H1 (cell line): ENCODE data around the gene PPP2R2B. TPM values are rescaled to one million over a fixed set of nuclear protein-coding genes. Genes with fewer than 3 reads are reported as not detected.

Experiments used
- CTCF ChIA-PET: fragments of 300-600 bp; sonication (Branson Sonifier 250); formaldehyde crosslinking; loops from one replicate; lab custom pipeline; 2021; ENCODE audit not compliant: partially characterized antibody; lab: Charles Lee
- POLR2A ChIA-PET: fragments of 300-600 bp; sonication (Branson Sonifier 250); formaldehyde crosslinking; loops from one replicate; lab custom pipeline; 2021; ENCODE audit warnings: inconsistent platforms; ENCODE audit not compliant: partially characterized antibody; lab: Charles Lee
- DNase-seq, 2 experiments: peaks; one replicate each; pipeline versions ENCODE4 v3.0.0 to v3.0.0-alpha.2; 2010 to 2022; ENCODE audit warnings: low spot score in 2 of 2, low read depth in 1 of 2, mixed read lengths in 1 of 2
- FAIRE-seq: peaks from 2 replicates; lab custom pipeline; 2011; peaks lifted over from hg19 to GRCh38; lab: Jason Lieb, UNC
- H2AFZ ChIP-seq: 2 replicates; pipeline ENCODE4 v1.8.1; 2012; ENCODE audit warnings: low read length, inconsistent platforms
- H2AK5ac ChIP-seq: 2 replicates; pipeline ENCODE4 v1.6.1; 2013; ENCODE audit warnings: low read depth, low read length
- H2BK120ac ChIP-seq: replicated peaks from 2 replicates; pipeline ENCODE3; 2013; ENCODE audit warnings: low read depth, low read length, inconsistent platforms
- H2BK12ac ChIP-seq: 2 replicates; pipeline ENCODE4 v1.6.1; 2013; ENCODE audit warnings: low read depth, low read length
- H2BK15ac ChIP-seq: 2 replicates; pipeline ENCODE4 v1.6.1; 2013; ENCODE audit warnings: low read length
- H2BK20ac ChIP-seq: 2 replicates; pipeline ENCODE4 v1.6.1; 2013; ENCODE audit warnings: low read length
- H2BK5ac ChIP-seq: 2 replicates; pipeline ENCODE4 v1.6.1; 2013; ENCODE audit warnings: low read depth, low read length
- H3K14ac ChIP-seq: 2 replicates; pipeline ENCODE4 v1.6.1; 2013; ENCODE audit warnings: inconsistent platforms; ENCODE audit not compliant: insufficient read length
- H3K18ac ChIP-seq: 2 replicates; pipeline ENCODE4 v1.6.1; 2013; ENCODE audit warnings: low read length; ENCODE audit errors: extremely low read depth
- H3K23ac ChIP-seq: 2 replicates; pipeline ENCODE4 v1.6.1; 2013; ENCODE audit warnings: inconsistent platforms; ENCODE audit not compliant: insufficient read length
- H3K23me2 ChIP-seq: 2 replicates; pipeline ENCODE4 v1.6.1; 2013; ENCODE audit warnings: low read depth, low read length
- H3K27ac ChIP-seq: 2 replicates; pipeline ENCODE4 v1.6.1; 2011; ENCODE audit warnings: low read depth, low read length, inconsistent platforms
- H3K27me3 ChIP-seq, 4 experiments: replicated peaks in 1 of 4; 1 replicate in 1 of 4; 2 replicates in 3 of 4; pipeline versions ENCODE4 v1.6.1 to v1.8.1; 2011 to 2013; ENCODE audit warnings: low read length in 3 of 4, mild to moderate bottlenecking in 3 of 4, inconsistent platforms in 2 of 4, mixed read lengths in 2 of 4, moderate library complexity in 1 of 4; ENCODE audit not compliant: control insufficient read depth in 3 of 4, insufficient read depth in 3 of 4; ENCODE audit errors: extremely low read depth in 1 of 4
- H3K36me3 ChIP-seq, 4 experiments: 2 replicates each; pipeline versions ENCODE4 v1.6.1 to v1.8.1; 2011 to 2013; ENCODE audit warnings: mild to moderate bottlenecking in 4 of 4, low read length in 3 of 4, moderate library complexity in 2 of 4, control low read depth in 1 of 4, inconsistent platforms in 1 of 4; ENCODE audit not compliant: insufficient read depth in 4 of 4, control insufficient read depth in 2 of 4
- H3K4ac ChIP-seq: replicated peaks from 2 replicates; pipeline ENCODE3; 2013; ENCODE audit warnings: low read length, low read depth, mixed read lengths, inconsistent platforms; ENCODE audit not compliant: insufficient read length
- H3K4me1 ChIP-seq, 4 experiments: replicated peaks in 1 of 4; 1 replicate in 1 of 4; 2 replicates in 3 of 4; pipeline versions ENCODE4 v1.6.1 to v1.8.1; 2011 to 2013; ENCODE audit warnings: low read length in 3 of 4, inconsistent platforms in 2 of 4, mixed read lengths in 1 of 4; ENCODE audit not compliant: insufficient read depth in 4 of 4, control insufficient read depth in 3 of 4
- H3K4me2 ChIP-seq, 2 experiments: 2 replicates each; pipeline versions ENCODE4 v1.6.1 to v1.8.1; 2011 to 2013; ENCODE audit warnings: low read depth in 2 of 2, low read length in 2 of 2, control low read depth in 1 of 2, inconsistent platforms in 1 of 2, mild to moderate bottlenecking in 1 of 2; ENCODE audit not compliant: insufficient read depth in 1 of 2
- H3K4me3 ChIP-seq, 4 experiments: fragments of 200-600, 300-600 bp in 1 of 4; sonication (generic), shearing (Covaris generic), sonication (Bioruptor Twin) in 1 of 4; 2 replicates each; pipeline versions ENCODE4 v1.5.1 to v1.8.1; 2011 to 2016; ENCODE audit warnings: low read length in 4 of 4, low read depth in 3 of 4, control low read depth in 2 of 4, inconsistent platforms in 2 of 4, mild to moderate bottlenecking in 2 of 4, mixed read lengths in 1 of 4, moderate library complexity in 1 of 4; ENCODE audit not compliant: insufficient read depth in 2 of 4; ENCODE audit errors: extremely low read depth in 1 of 4
- H3K56ac ChIP-seq: replicated peaks from 2 replicates; pipeline ENCODE3; 2013; ENCODE audit warnings: low read depth, mild to moderate bottlenecking, mixed read lengths, low read length, inconsistent platforms; ENCODE audit not compliant: insufficient read length
- H3K79me1 ChIP-seq: 2 replicates; pipeline ENCODE4 v1.6.1; 2013; ENCODE audit warnings: low read depth, low read length, control low read depth
- H3K79me2 ChIP-seq, 2 experiments: 2 replicates each; pipeline versions ENCODE4 v1.6.1 to v1.8.1; 2012 to 2013; ENCODE audit warnings: low read length in 2 of 2, mild to moderate bottlenecking in 2 of 2, inconsistent platforms in 1 of 2; ENCODE audit not compliant: insufficient read depth in 2 of 2, control insufficient read depth in 1 of 2
- H3K9ac ChIP-seq, 4 experiments: replicated peaks in 1 of 4; 1 replicate in 1 of 4; 2 replicates in 3 of 4; pipeline versions ENCODE4 v1.6.1 to v1.8.1; 2011 to 2013; ENCODE audit warnings: low read depth in 3 of 4, low read length in 3 of 4, control low read depth in 2 of 4, mild to moderate bottlenecking in 2 of 4, moderate library complexity in 2 of 4, inconsistent platforms in 1 of 4; ENCODE audit errors: extremely low read depth in 1 of 4
- H3K9me3 ChIP-seq, 2 experiments: 2 replicates each; pipeline versions ENCODE4 v1.6.1 to v1.8.1; 2012 to 2013; ENCODE audit warnings: mild to moderate bottlenecking in 2 of 2, moderate library complexity in 2 of 2, control low read depth in 1 of 2, inconsistent platforms in 1 of 2, low read depth in 1 of 2, low read length in 1 of 2, mixed read lengths in 1 of 2; ENCODE audit not compliant: insufficient read depth in 2 of 2
- H4K20me1 ChIP-seq, 2 experiments: replicated peaks in 1 of 2; 2 replicates each; pipeline versions ENCODE3 to v1.8.1; 2011 to 2013; ENCODE audit warnings: inconsistent platforms in 2 of 2, low read length in 2 of 2, mild to moderate bottlenecking in 1 of 2; ENCODE audit not compliant: insufficient read depth in 2 of 2, control insufficient read depth in 1 of 2
- H4K5ac ChIP-seq: 2 replicates; pipeline ENCODE4 v1.6.1; 2013; ENCODE audit warnings: low read length, low read depth, mixed read lengths, inconsistent platforms; ENCODE audit not compliant: insufficient read length
- H4K8ac ChIP-seq: 2 replicates; pipeline ENCODE4 v1.8.0; 2013; ENCODE audit warnings: mild to moderate bottlenecking, moderate library complexity, low read length, inconsistent platforms; ENCODE audit not compliant: insufficient read depth; ENCODE audit errors: extremely low read depth
- H4K91ac ChIP-seq: replicated peaks from 2 replicates; pipeline ENCODE3; 2013; ENCODE audit warnings: low read length, mixed read lengths, inconsistent platforms; ENCODE audit not compliant: insufficient read length
- CHD2 ChIP-seq: IDR thresholded peaks from 2 replicates; pipeline ENCODE4 v1.6.1; 2012; ENCODE audit warnings: low read length, improper control_type of control experiment
- JUND ChIP-seq: IDR thresholded peaks from 2 replicates; pipeline ENCODE4 v1.6.1; 2011; ENCODE audit warnings: mild to moderate bottlenecking, improper control_type of control experiment, low read length
- PHF8 ChIP-seq: fragments of 200-600 bp; sonication (generic); conservative IDR thresholded peaks from 2 replicates; pipeline ENCODE4 v1.7.1; 2012; ENCODE audit warnings: low read depth, mild to moderate bottlenecking, inconsistent platforms, low read length, moderate library complexity
- TCF12 ChIP-seq: IDR thresholded peaks from 2 replicates; pipeline ENCODE4 v1.6.1; 2011; ENCODE audit warnings: low read depth, mild to moderate bottlenecking, low read length
- WGBS, 2 experiments: shearing (Covaris generic) in 1 of 2; methylation state at CpG; one replicate each; pipeline versions ENCODE4 v1.1.6 to v1.1.7; 2013 to 2015; ENCODE audit warnings: low lambda C conversion rate in 2 of 2, mixed read lengths in 2 of 2, inconsistent platforms in 1 of 2, low coverage in 1 of 2, missing lambda C conversion rate in 1 of 2; ENCODE audit not compliant: insufficient replicate concordance in 2 of 2, insufficient coverage in 1 of 2, insufficient read length in 1 of 2; ENCODE audit errors: extremely low coverage in 1 of 2, missing lambda C conversion rate in 1 of 2; 5-methylcytosine and 5-hydroxymethylcytosine counted together
- polyA plus RNA-seq, 7 experiments: library from polyadenylated mRNA; depleted of rRNA in 3 of 7; stranded (reverse) in 5 of 7; unstranded in 2 of 7; fragments of >200 nt in 5 of 7; fragments of 200-250 nt in 2 of 7; gene quantifications; 1 replicate in 5 of 7; 2 replicates in 1 of 7; 4 replicates in 1 of 7; pipeline versions ENCODE4 v1.2.1 to v1.2.3, GENCODE V29; 2011 to 2013; ENCODE audit warnings: missing spikeins in 2 of 7, mixed read lengths in 2 of 7
- total RNA-seq: library from RNA; stranded (reverse); fragmentation: NEBNext Ultra II Directional; extraction: Animal tissue kit (Norgen Biotek cat#: 25700); gene quantifications from 2 replicates; pipeline ENCODE4 v1.2.1, GENCODE V29; 2021

Gene PPP2R2B
- total and polyA plus RNA-seq, 2 of the 8 experiments (the other 6 are each of a cell fraction or from before 2014, with no cell fraction given), result 21.1 to 37.1 TPM

DNA sequence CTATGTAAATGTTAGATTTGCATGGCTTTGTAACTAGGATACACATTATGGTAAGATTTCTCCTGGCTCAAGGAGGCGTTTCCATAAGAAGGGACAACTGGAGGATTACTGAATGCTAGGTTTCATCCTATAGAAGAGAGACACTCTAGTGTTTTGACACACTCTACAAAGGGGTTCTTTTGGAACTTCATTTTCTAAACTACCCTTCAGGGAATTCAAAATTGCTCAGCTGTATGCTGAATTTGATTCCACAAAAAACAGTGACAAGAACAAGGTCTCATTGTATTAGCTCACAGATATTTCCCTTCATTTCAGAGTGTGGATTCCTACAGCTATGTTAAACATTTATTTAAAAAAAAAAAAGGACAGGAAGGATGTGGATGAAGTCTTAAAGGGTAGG is 151.7 kb downstream of the PPP2R2B start:
- H3K4me2 ChIP-seq, result no peak overlapping the region
- H2AFZ ChIP-seq, result no peak overlapping the region
- H3K4me1 ChIP-seq, result peaks cover 0 to 4% (median 0%) of the 10 kb centered on the region in 4 experiments; a peak in 1 of 7 replicates
- no peaks in the 10 kb centered on the region for H4K20me1 ChIP-seq
- H2BK20ac ChIP-seq, result no peak overlapping the region
- no peak overlapping the region for H4K5ac ChIP-seq
- CTCF ChIA-PET, result interaction anchor here (1.9 kb wide), 1 partner anchor 21 kb away, joined by 8 read pairs; no protein-coding TSS in a partner anchor
- no peak for FAIRE-seq
- H3K18ac ChIP-seq, result no peak overlapping the region
- no peak overlapping the region for H3K4me3 ChIP-seq
- no peak for DNase-seq
- peaks cover 26 to 32% of the 10 kb centered on the region in 2 experiments for H3K9me3 ChIP-seq
- H3K23me2 ChIP-seq, result no peaks in the 10 kb centered on the region
- no peak overlapping the region for H2BK5ac ChIP-seq
- H3K4ac ChIP-seq, result no peak overlapping the region
- H3K36me3 ChIP-seq, result peaks cover 0 to 23% (median 0%) of the 10 kb centered on the region in 4 experiments; a peak in 3 of 8 replicates
- no peak overlapping the region for H3K9ac ChIP-seq
- H3K56ac ChIP-seq, result no peak overlapping the region
- no peak overlapping the region for H2AK5ac ChIP-seq
- H4K8ac ChIP-seq, result no peak overlapping the region
- no peak overlapping the region for H2BK15ac ChIP-seq
- no peak overlapping the region for H3K27ac ChIP-seq
- H2BK12ac ChIP-seq, result no peak overlapping the region
- WGBS, 2 experiments, result 88% methylated on average over 1 of the region's 1 CpG; no CpG with 5 or more reads in 1 of the 2 experiments
- POLR2A ChIA-PET, result no interaction called here
- H3K14ac ChIP-seq, result no peak overlapping the region
- H3K79me1 ChIP-seq, result no peaks in the 10 kb centered on the region
- no peaks in the 10 kb centered on the region for H3K27me3 ChIP-seq
- H3K79me2 ChIP-seq, result no peaks in the 10 kb centered on the region
- H4K91ac ChIP-seq, result no peak overlapping the region
- H3K23ac ChIP-seq, result no peak overlapping the region
- H2BK120ac ChIP-seq, result no peak overlapping the region
- no peak for TF ChIP-seq TCF12
- TF ChIP-seq CHD2, result no peak
- TF ChIP-seq JUND, result no peak
- no peak for TF ChIP-seq PHF8
